HK-2 (cell line): ENCODE results near the gene SLC38A8.

Source experiments
- DNase-seq: peaks from one replicate; pipeline ENCODE4 v3.0.0-alpha.2; 2018; ENCODE audit not compliant: unreplicated experiment

SLC38A8 gene

GRCh38 chr16:84042308-84042878 lies at the start of gene SLC38A8:
Gene SLC38A8 (minus strand): TSS chr16:84042795. CDS start chr16:84042157, 638 bp downstream.
- no peak for DNase-seq

- DNase-seq, result no peak
These were observed 48.9 kb upstream of the SLC38A8 start for GRCh38 chr16:84091460-84091859.

- DNase-seq, result no peak
These were observed 47.6 kb upstream of the SLC38A8 start for GRCh38 chr16:84090211-84090610.

- peak; percentile 11 for DNase-seq
These were observed 46.2 kb upstream of the SLC38A8 start for GRCh38 chr16:84088695-84089395.

- DNase-seq, result no peak
These were observed 45.0 kb upstream of the SLC38A8 start for GRCh38 chr16:84087466-84088151.

GRCh38 chr16:84087001-84087400 lies 44.4 kb upstream of the SLC38A8 start:
- DNase-seq, result no peak

GRCh38 chr16:84086341-84086740 lies 43.7 kb upstream of the SLC38A8 start:
- no peak for DNase-seq

GRCh38 chr16:84085773-84086172 lies 43.2 kb upstream of the SLC38A8 start:
- no peak for DNase-seq

- DNase-seq, result no peak
These were observed 42.7 kb upstream of the SLC38A8 start for GRCh38 chr16:84085271-84085667.

GRCh38 chr16:84084570-84085270 lies 42.1 kb upstream of the SLC38A8 start:
- peak; percentile 58 for DNase-seq

- DNase-seq, result no peak
These were observed 40.4 kb upstream of the SLC38A8 start for GRCh38 chr16:84082835-84083569.

GRCh38 chr16:84082110-84082509 lies 39.5 kb upstream of the SLC38A8 start:
- DNase-seq, result no peak

- no peak for DNase-seq
These were observed 38.9 kb upstream of the SLC38A8 start for GRCh38 chr16:84081446-84081989.

- no peak for DNase-seq
These were observed 38.2 kb upstream of the SLC38A8 start for GRCh38 chr16:84080813-84081212.

- no peak for DNase-seq
These were observed 37.8 kb upstream of the SLC38A8 start for GRCh38 chr16:84080378-84080777.

GRCh38 chr16:84079664-84080063 lies 37.1 kb upstream of the SLC38A8 start:
- DNase-seq, result no peak

GRCh38 chr16:84075376-84075775 lies 32.8 kb upstream of the SLC38A8 start:
- no peak for DNase-seq

GRCh38 chr16:84074721-84075120 lies 32.1 kb upstream of the SLC38A8 start:
- DNase-seq, result no peak

- DNase-seq, result no peak
These were observed 29.4 kb upstream of the SLC38A8 start for GRCh38 chr16:84072014-84072413.

GRCh38 chr16:84071121-84071520 lies 28.5 kb upstream of the SLC38A8 start:
- DNase-seq, result no peak

- DNase-seq, result no peak
These were observed 26.9 kb upstream of the SLC38A8 start for GRCh38 chr16:84069540-84069939.
